Activated CD4-positive, alpha-beta T cell treated with anti-CD3 and anti-CD28 coated beads for 1 hour (primary cell): ENCODE results near the gene GLB1L3.
"Not testable (repeated sequence)": the region's sequence is repeated elsewhere in the genome, so short reads cannot be mapped to it uniquely, and the experiment has no call there.

ENCODE experiments used
- DNase-seq: peaks from one replicate; pipeline ENCODE4 v3.0.0-alpha.2; 2020

Gene GLB1L3

GRCh38 chr11:134276396-134277182 lies 410 bp downstream of the GLB1L3 start:
- no peak for DNase-seq

GRCh38 chr11:134277183-134278001 lies 1.2 kb downstream of the GLB1L3 start:
- no peak for DNase-seq

DNA sequence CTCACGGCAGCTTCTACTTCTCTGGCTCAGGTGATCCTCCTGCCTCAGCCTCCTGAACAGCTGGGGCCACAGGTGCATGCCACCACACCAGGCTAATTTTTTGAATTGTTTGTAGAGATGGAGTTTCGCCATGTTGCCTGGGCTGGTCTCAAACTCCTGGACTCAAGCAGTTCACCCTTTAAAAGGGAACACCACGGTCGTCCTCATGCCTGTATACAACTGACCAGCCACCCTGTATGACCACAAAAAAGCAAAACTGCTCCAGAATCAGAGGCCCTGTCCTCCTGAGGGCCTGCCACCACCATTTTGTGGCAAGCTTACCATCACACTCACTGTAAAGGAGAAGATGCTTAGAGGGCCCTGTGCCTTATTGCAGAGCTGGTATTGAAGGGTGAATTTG lies 2.2 kb downstream of the GLB1L3 start:
- DNase-seq: no peak

DNA sequence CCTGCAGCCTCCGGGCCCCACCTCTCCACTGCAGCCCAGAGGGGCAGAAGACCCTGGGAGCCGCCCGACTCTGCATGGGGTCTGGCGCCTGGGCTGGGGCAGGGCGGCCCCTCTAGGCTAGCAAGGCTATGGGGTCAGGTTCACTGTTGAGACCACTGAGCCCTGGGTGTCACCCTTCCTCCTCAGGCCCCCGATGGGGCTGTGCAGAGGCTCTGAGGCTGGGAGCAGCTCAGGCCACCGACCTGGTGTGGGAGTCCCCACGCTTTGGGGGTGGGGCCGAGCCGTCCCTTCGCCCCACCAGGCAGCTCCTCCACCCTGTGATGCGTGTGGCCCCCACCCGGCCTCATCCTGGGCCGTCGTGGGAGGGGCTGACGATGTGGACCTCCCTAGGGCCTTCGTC lies 5.5 kb downstream of the GLB1L3 start:
- not testable (repeated sequence) for DNase-seq

- DNase-seq: no peak
These were observed 6.2 kb downstream of the GLB1L3 start for GRCh38 chr11:134282121-134283045.

- DNase-seq: no peak
These were observed 7.5 kb downstream of the GLB1L3 start for GRCh38 chr11:134283461-134284230.

GRCh38 chr11:134284349-134284748 lies 8.2 kb downstream of the GLB1L3 start:
- DNase-seq: not testable (repeated sequence)

DNA sequence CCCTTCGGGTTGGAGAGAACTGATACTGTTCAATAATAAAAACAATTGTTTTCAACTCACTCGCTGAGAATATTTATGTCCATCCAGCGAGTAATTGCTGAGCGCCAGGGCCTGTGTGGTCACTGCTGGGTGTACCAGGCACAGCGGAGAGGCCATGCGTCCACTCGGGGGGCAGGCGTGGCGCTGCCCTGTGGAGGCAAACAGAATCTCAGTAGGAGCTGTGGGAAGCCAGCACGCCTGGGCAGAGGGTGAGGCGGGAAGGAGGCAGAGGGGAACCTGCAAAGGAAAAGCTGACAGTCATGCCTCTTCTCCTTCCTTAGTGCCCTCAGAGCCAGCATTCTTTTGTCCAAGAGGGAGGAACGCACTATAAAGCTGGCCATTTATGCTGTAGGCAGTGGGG lies 11.4 kb downstream of the GLB1L3 start:
- DNase-seq: no peak

- no peak for DNase-seq
These were observed 12.3 kb downstream of the GLB1L3 start for GRCh38 chr11:134288486-134288885.

- no peak for DNase-seq
These were observed 13.0 kb downstream of the GLB1L3 start for GRCh38 chr11:134289167-134289566.

DNA sequence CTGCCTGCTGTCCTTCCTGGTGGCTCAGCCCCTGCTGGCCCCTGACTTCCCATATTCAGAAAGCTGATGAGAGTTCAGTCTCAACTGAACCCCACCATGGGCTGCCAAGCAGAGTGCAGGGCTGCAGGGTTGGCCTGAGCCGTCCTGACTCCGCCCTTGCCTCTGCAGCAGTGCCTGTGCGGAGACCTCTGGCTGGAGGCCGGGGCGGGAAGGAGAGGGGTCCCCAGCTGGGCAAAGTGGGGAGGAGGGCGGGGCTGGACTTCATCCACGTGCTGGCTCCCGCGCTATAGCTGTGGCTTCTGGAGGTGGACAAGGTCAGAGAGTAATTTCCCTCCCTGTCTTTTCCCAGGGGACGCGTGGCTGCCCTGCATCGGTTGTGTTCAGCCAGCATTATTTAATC lies 13.6 kb downstream of the GLB1L3 start:
- DNase-seq: no peak

DNA sequence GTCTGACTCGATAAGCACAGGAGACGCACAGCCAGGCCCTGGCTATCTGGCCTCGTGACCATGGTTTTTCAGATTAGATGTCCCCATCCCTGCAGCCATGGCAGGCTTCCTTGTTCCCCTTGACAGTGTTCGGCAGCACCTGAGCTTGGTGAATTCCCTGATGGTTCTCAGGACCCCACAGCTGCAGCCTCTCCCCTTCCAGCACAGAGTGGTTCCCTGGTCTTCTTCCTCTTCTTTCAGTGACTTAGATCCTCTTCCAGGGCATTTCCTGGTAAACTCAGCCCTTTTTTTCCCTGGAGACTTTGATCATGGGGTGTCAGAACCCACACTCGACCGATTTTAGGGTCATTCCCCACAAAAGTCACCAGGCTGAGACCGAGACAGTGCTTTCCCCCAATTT lies 14.5 kb downstream of the GLB1L3 start:
- DNase-seq: no peak

GRCh38 chr11:134291196-134291595 lies 15.0 kb downstream of the GLB1L3 start:
- DNase-seq: no peak

- no peak for DNase-seq
These were observed 16.5 kb downstream of the GLB1L3 start for GRCh38 chr11:134292661-134293060.

GRCh38 chr11:134293119-134294113 lies 17.2 kb downstream of the GLB1L3 start:
- DNase-seq: no peak

DNA sequence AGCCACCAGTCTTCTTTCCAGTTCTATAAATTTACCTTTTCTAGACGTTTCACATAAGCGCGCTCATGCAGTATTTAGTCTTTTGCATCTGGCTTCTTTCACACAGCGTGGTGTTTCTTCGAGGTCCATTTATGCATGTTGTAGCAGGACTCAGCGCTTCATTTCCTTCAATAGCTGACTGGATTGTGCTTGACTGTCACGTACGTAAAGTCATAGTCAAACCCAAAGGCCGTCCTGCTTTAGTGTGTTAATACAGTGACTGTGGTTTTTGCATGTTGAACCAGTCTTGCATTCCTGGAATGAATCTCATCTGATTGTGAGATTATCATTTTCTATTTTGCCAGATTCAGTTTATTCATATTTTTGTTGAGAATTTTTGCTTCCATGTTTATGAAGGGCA lies 18.5 kb downstream of the GLB1L3 start:
- no peak for DNase-seq

GRCh38 chr11:134312223-134312622 lies 36.0 kb downstream of the GLB1L3 start:
- no peak for DNase-seq

- DNase-seq: no peak
These were observed 36.6 kb downstream of the GLB1L3 start for GRCh38 chr11:134312807-134313206.

DNA sequence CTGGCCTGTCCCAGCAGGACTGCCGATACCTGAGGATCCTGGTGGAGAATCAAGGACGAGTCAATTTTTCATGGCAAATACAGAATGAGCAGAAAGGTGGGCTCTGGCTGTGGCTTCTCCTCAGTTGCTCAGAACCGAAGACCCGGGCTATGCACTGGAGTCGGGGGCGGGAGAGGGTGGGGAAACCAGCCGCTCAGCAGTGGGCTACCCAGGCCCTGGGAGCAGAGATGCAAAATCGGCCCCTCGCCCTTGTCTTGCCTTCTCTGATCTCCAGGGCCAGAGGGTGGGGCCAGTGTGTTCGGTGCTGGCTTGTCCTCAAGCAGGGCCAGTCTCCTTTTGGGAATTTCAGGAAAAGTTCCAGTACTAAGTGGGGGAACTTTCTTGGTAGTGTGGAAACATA lies 37.2 kb downstream of the GLB1L3 start:
- no peak for DNase-seq

GRCh38 chr11:134313821-134314607 lies 37.8 kb downstream of the GLB1L3 start:
- no peak for DNase-seq
